Measurements from ENCODE around the gene ANO5. TPM values are rescaled to one million over a fixed set of nuclear protein-coding genes. Genes with fewer than 3 reads are reported as not detected.

ANO5 gene
- total and polyA plus RNA-seq, 2 donors (not counting 3 experiments of a cell fraction or from before 2014, with no cell fraction given) = 0.32 to 0.46 TPM

DNA sequence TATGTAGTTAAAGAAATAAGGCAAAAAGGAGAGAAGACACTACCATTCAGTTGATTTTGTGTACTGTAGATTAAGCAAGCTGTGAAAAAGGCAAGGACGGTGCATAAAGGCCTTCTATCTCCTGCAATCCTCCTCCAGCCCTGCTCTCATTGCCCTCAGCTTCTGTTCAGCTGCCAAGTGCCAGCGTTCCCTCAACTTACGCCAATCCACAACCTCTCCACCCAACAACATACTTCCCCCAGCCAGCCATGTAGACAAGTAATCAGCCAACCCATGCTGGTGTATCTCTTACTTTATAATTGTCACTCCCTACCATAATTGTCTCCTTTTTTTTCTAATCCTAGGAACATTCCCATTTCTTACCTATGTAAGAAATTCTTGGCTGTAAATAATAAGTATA lies 30.1 kb upstream of the ANO5 start:
- H3K27me3 ChIP-seq (ENCODE audit: control insufficient read depth in 2 of 2, insufficient read depth in 2 of 2, low read length in 2 of 2) = no peaks in the 10 kb centered on the region
- dilution Hi-C loops (cut with MboI; ENCODE audit: extremely low pct_ligation_motif_present, low sequenced_read_pairs) (no loop called here), intact Hi-C loops (cut with micrococcal nuclease) (no loop called here)
- no peak overlapping the region for H3K4me2 ChIP-seq (ENCODE audit: insufficient read depth, low read length)
- no peak overlapping the region for H3K27ac ChIP-seq (ENCODE audit: insufficient read depth, low read depth, low read length)
- CTCF ChIA-PET = no interaction called here
- POLR2A ChIA-PET = no interaction called here
- H2AFZ ChIP-seq (ENCODE audit: low read depth, low read length) = no peak overlapping the region
- DNase-seq (ENCODE audit: low read depth, low spot score) (no peak), FAIRE-seq (no peak)
- BruUV-seq (replicated peaks) = no TSS peak
- H3K36me3 ChIP-seq (ENCODE audit: control insufficient read depth in 2 of 2, extremely low read depth in 1 of 2, insufficient read depth in 2 of 2, low read length in 2 of 2) = no peaks in the 10 kb centered on the region
- H3K9ac ChIP-seq (replicated peaks; ENCODE audit: extremely low read depth, insufficient read depth, low read length) = no peak overlapping the region
- H3K4me1 ChIP-seq (ENCODE audit: control insufficient read depth, extremely low read depth, insufficient read depth, low read length) = no peaks in the 10 kb centered on the region
- no peak overlapping the region for H3K4me3 ChIP-seq (replicated peaks in 1 of 3; ENCODE audit: insufficient read depth in 1 of 3, low read depth in 1 of 3, low read length in 3 of 3)
- no peaks in the 10 kb centered on the region for H3K79me2 ChIP-seq (ENCODE audit: control insufficient read depth, insufficient read depth, low read length)
- TF ChIP-seq POLR2A (IDR thresholded peaks at IDR 0.05; ENCODE audit: low read depth, low read length) = no peak
- no peak for TF ChIP-seq CTCF (IDR thresholded peaks at IDR 0.05; ENCODE audit: extremely low read depth in 1 of 2, insufficient read depth in 1 of 2, low read depth in 1 of 2, low read length in 2 of 2)
- no peak for TF ChIP-seq EZH2 (IDR thresholded peaks at IDR 0.05; ENCODE audit: borderline replicate concordance, low read depth, low read length, severe bottlenecking)
- no peak for TF ChIP-seq FOS (IDR thresholded peaks at IDR 0.05; ENCODE audit: borderline replicate concordance, insufficient read depth, low read length)
- TF ChIP-seq MYC (IDR thresholded peaks at IDR 0.05; ENCODE audit: low read depth, low read length) = no peak
- no peak for TF ChIP-seq GATA2 (IDR thresholded peaks at IDR 0.05; ENCODE audit: insufficient read depth, insufficient read length, low read depth, low read length)
- no peak for TF ChIP-seq MAX (IDR thresholded peaks at IDR 0.05; ENCODE audit: insufficient read depth, insufficient read length)
- TF ChIP-seq JUN (IDR thresholded peaks at IDR 0.05; ENCODE audit: borderline replicate concordance, insufficient read depth, insufficient read length, low read depth) = no peak
- no peak for TF ChIP-seq POLR2AphosphoS5 (IDR thresholded peaks at IDR 0.05; ENCODE audit: insufficient read depth, low read depth, low read length)
- H4K20me1 ChIP-seq (replicated peaks; ENCODE audit: control insufficient read depth, extremely low read depth, insufficient read depth, low read length) = no peaks in the 10 kb centered on the region
- H3K9me1 ChIP-seq (replicated peaks; ENCODE audit: control insufficient read depth, extremely low read depth, insufficient read depth, low read length) = no peaks in the 10 kb centered on the region
- no peaks in the 10 kb centered on the region for H3K9me3 ChIP-seq (replicated peaks; ENCODE audit: control insufficient read depth, insufficient read depth, low read length)
